Suprapubic skin (tissue), 4 donors: ENCODE measurements around the gene ZSCAN5C. TPM values are rescaled to one million over a fixed set of nuclear protein-coding genes. Genes with fewer than 3 reads are reported as not detected.
"Not testable (repeated sequence)": the region's sequence is repeated elsewhere in the genome, so short reads cannot be mapped to it uniquely, and the experiment has no call there.

Experiments used
- DNase-seq, 2 donors: peaks; one replicate each; pipeline ENCODE4 v3.0.0-alpha.2; 2019; ENCODE audit warnings: low spot score in 2 of 2
- H3K27ac ChIP-seq: fragments of 200-600 bp; sonication (generic); one replicate; pipeline ENCODE4 v1.5.1; 2019
- H3K27me3 ChIP-seq: fragments of 200-600 bp; sonication (generic); one replicate; pipeline ENCODE4 v1.5.1; 2019
- H3K36me3 ChIP-seq: fragments of 200-600 bp; sonication (generic); one replicate; pipeline ENCODE4 v1.5.1; 2019
- H3K4me1 ChIP-seq: fragments of 200-600 bp; sonication (generic); one replicate; pipeline ENCODE4 v1.5.1; 2019
- H3K4me3 ChIP-seq: fragments of 200-600 bp; sonication (generic); one replicate; pipeline ENCODE4 v1.5.1; 2019; ENCODE audit warnings: mild to moderate bottlenecking
- H3K9me3 ChIP-seq: fragments of 200-600 bp; sonication (generic); one replicate; pipeline ENCODE4 v1.5.1; 2019
- CTCF ChIP-seq, 2 donors: fragments of 200-600 bp in 1 of 2; fragments of 450-650 bp in 1 of 2; sonication (generic) in 1 of 2; IDR thresholded peaks; one replicate each; pipeline ENCODE4 v1.5.1; 2016 to 2019; ENCODE audit warnings: antibody characterized with exemption in 2 of 2, mild to moderate bottlenecking in 1 of 2, moderate library complexity in 1 of 2
- EP300 ChIP-seq: sonication (generic); formaldehyde crosslinking; IDR thresholded peaks from one replicate; pipeline ENCODE4 v1.6.1; 2017; ENCODE audit warnings: antibody characterized with exemption
- POLR2A ChIP-seq, 2 donors: fragments of 450-650 bp; IDR thresholded peaks; one replicate each; pipeline ENCODE4 v1.6.1; 2017; ENCODE audit warnings: antibody characterized with exemption in 2 of 2, mild to moderate bottlenecking in 2 of 2, moderate library complexity in 2 of 2
- POLR2AphosphoS5 ChIP-seq, 3 donors: sonication (generic); formaldehyde crosslinking; IDR thresholded peaks; one replicate each; pipeline ENCODE4 v1.6.1; 2017; ENCODE audit warnings: antibody characterized with exemption in 3 of 3
- WGBS: methylation state at CpG from one replicate; pipeline ENCODE4 v1.1.5; 2018; 5-methylcytosine and 5-hydroxymethylcytosine counted together
- total RNA-seq, 4 donors: library from RNA; depleted of rRNA; stranded (reverse); fragments of >200 nt; gene quantifications; one replicate each; pipeline ENCODE4 v1.1.0, GENCODE V29; 2016

ZSCAN5C gene
- total RNA-seq, 4 donors from 2014 or later: not detected

GRCh38 chr19:56217039-56217949 lies 15.2 kb downstream of the ZSCAN5C start:
- Histone ChIP-seq H3K9me3 (no peaks in the 10 kb centered on the region), H3K27ac (peak overlapping the region; percentile 38)
- DNase-seq: no peak

GRCh38 chr19:56218961-56219360 lies 16.9 kb downstream of the ZSCAN5C start:
- no peak for DNase-seq
- TF ChIP-seq POLR2A (IDR thresholded peaks at IDR 0.05) (no peak), EP300 (no peak), CTCF (IDR thresholded peaks at IDR 0.05) (no peak), POLR2AphosphoS5 (IDR thresholded peaks at IDR 0.05) (no peak)
- no peak overlapping the region for H3K27ac ChIP-seq
- H3K9me3 ChIP-seq: no peaks in the 10 kb centered on the region
- H3K4me1 ChIP-seq: peaks cover 12% of the 10 kb centered on the region
- peaks cover 11% of the 10 kb centered on the region for H3K36me3 ChIP-seq
- WGBS: 89% methylated on average over 10 of the region's 10 CpGs
- H3K27me3 ChIP-seq: peaks cover 5% of the 10 kb centered on the region
- H3K4me3 ChIP-seq: no peak overlapping the region

More at GRCh38 chr19:56217039-56217949, 15.2 kb downstream of the ZSCAN5C start:
- Histone ChIP-seq H3K27me3 (peaks cover 5% of the 10 kb centered on the region), H3K36me3 (no peaks in the 10 kb centered on the region), H3K4me3 (peak overlapping the region; percentile 52), H3K4me1 (peaks cover 12% of the 10 kb centered on the region)
- WGBS: 10% methylated on average over 29 of the region's 79 CpGs
- TF ChIP-seq POLR2A (IDR thresholded peaks at IDR 0.05): no peak
- no peak for TF ChIP-seq CTCF (IDR thresholded peaks at IDR 0.05)
- TF ChIP-seq EP300: no peak
- no peak for TF ChIP-seq POLR2AphosphoS5 (IDR thresholded peaks at IDR 0.05)

- peaks cover 12% of the 10 kb centered on the region for H3K4me1 ChIP-seq
- not testable (repeated sequence) for H3K9me3 ChIP-seq, DNase-seq, H3K27ac ChIP-seq, H3K4me3 ChIP-seq, H3K27me3 ChIP-seq
- H3K36me3 ChIP-seq: peaks cover 11% of the 10 kb centered on the region
- WGBS: 55% methylated on average over 8 of the region's 9 CpGs
- peak in 1 of 2 donors; percentile 17 for TF ChIP-seq CTCF (IDR thresholded peaks at IDR 0.05)
These were observed 19.4 kb downstream of the ZSCAN5C start for GRCh38 chr19:56221442-56221841.

GRCh38 chr19:56221851-56222250 lies 19.8 kb downstream of the ZSCAN5C start:
- 93% methylated on average over 14 of the region's 14 CpGs for WGBS
- no peak for DNase-seq

More at GRCh38 chr19:56221851-56222250, 19.8 kb downstream of the ZSCAN5C start:
- Histone ChIP-seq H3K27me3 (peaks cover 5% of the 10 kb centered on the region), H3K4me3 (no peak overlapping the region), H3K4me1 (peaks cover 10% of the 10 kb centered on the region), H3K9me3 (no peaks in the 10 kb centered on the region), H3K27ac (no peak overlapping the region), H3K36me3 (peaks cover 11% of the 10 kb centered on the region)
- TF ChIP-seq EP300 (no peak), POLR2A (IDR thresholded peaks at IDR 0.05) (no peak), CTCF (IDR thresholded peaks at IDR 0.05) (no peak), POLR2AphosphoS5 (IDR thresholded peaks at IDR 0.05) (no peak)
